Measurements from ENCODE around the gene SLC25A11. TPM values are rescaled to one million over a fixed set of nuclear protein-coding genes. Genes with fewer than 3 reads are reported as not detected.

The SLC25A11 gene
- total RNA-seq, 1 donor = 17.1 TPM

DNA sequence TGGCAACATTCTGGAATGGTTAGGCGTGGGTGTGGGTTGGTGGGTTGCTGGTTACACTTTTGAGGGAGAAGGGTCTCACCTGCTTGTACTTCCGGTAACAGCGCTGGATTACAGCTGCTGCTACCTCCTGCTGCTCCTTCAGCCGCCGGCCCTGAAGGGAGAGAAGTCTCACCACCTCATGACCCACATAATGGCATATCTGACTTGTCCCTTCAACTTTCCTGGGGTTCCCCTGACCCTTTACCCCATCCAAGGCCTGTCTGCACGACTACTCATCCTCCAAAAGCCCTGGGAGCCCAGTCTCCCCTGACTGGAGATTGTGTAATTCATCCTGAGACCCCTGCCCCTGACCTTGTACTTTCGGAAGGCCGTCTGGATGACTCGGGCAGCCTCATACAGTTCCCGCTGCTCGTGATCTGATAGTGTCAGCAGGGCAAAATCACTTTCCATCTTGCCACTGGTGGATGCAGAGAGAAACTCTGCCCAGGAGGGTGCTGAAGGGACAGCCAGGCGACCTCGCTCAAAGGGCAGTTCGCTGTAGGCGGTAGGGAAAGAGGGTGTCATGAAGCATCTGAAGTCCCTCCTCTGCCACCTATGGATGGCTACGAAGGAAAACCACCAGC, 29.8 kb upstream of the SLC25A11 start:
- no peak overlapping the region for H3K4me3 ChIP-seq (ENCODE audit: low read length)
- H3K4me1 ChIP-seq (ENCODE audit: insufficient read depth, low read length) = peaks cover 61% of the 10 kb centered on the region
- no peaks in the 10 kb centered on the region for H3K9me3 ChIP-seq (ENCODE audit: low read depth, low read length)
- H3K27me3 ChIP-seq (ENCODE audit: insufficient read depth, low read length) = no peaks in the 10 kb centered on the region

- no peaks in the 10 kb centered on the region for H3K9me3 ChIP-seq (ENCODE audit: low read depth, low read length)
- H3K4me1 ChIP-seq (ENCODE audit: insufficient read depth, low read length) = peaks cover 55% of the 10 kb centered on the region
- H3K4me3 ChIP-seq (ENCODE audit: low read length) = no peak overlapping the region
- no peaks in the 10 kb centered on the region for H3K27me3 ChIP-seq (ENCODE audit: insufficient read depth, low read length)
These were observed 29.3 kb upstream of the SLC25A11 start for GRCh38 chr17:4969047-4969550.

DNA sequence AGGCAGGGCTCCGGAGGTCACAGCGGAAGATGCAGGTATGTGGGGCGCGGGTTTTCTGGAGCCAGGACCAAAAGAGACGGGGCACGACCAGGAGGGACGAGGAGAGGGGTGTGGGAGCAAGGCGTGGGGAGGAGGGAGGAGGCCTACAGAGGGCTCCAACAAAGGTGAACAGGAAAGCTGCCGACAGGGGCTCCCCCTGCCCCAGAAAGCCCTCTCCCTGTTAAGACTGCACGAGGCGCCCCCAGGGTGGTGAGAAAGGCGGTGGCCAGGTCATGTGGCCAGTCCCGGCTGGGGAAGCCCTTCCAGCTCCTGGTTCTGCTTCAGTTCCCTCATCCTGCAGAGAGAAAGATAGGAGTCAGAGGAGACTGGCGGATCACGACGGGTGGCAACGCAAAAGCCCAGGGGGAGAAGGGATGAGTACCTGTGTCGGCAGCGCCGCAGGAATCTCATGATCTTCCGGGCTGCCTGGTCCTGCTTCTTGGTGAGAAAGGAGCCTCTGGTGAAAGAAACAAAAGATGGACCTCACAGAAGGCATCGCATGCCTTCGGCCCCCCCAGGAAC, 28.7 kb upstream of the SLC25A11 start:
- Histone ChIP-seq H3K4me1 (ENCODE audit: insufficient read depth, low read length) (peaks cover 53% of the 10 kb centered on the region), H3K4me3 (ENCODE audit: low read length) (peak overlapping the region; percentile 88), H3K27me3 (ENCODE audit: insufficient read depth, low read length) (no peaks in the 10 kb centered on the region), H3K9me3 (ENCODE audit: low read depth, low read length) (no peaks in the 10 kb centered on the region)

DNA sequence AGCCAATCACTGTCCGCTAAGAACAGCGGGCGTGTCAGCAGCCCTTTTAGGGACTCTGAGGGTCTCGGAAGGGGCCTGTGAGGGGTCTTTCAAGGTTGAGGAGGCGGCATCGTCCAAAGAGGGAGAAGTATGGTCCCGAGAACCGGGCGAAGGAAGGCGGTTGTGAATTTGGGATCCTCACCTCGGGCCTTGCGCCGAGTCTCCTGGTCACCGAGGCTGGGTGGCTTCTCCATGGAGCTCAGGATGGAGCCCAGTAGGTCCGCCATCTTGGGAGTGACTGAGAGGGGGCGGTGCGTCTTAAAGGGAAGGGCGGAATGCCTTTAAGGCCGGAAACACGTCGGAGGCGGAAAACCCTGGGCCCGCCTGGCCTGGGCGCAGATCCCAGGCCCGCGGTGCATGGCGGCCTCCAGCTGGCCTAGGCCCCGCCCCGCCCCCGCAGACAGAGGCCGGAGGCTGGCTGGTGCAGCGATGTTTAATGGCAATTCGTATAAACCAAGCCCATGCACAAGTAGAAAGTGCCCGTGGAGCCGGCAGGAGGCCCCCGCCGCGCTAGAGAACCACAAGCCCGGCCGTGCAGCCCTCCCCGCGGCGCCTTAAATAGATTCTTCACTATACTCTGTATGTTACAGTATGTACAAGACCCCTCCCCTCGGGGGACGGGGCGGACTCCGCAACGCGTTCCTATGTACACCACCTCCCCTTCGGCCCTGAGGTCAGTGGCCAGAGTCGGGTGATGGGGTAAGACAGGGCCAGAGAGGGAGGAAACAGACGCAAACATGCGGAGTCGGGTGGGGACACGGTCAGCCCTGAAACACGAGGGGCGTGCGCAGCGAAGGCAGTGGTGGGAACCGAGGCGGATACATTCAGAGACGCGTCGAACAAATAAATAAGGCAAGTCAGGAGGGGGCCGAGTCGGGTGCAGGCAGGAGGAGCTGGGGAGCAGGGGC, 28.0 kb upstream of the SLC25A11 start, which contains the start of gene SPAG7:
TSS of gene SPAG7 (minus strand) at position 279 of the 947 bp plus-strand sequence. CDS start at position 266, 13 bp downstream.
- Histone ChIP-seq H3K4me1 (ENCODE audit: insufficient read depth, low read length) (peaks cover 46% of the 10 kb centered on the region), H3K4me3 (ENCODE audit: low read length) (peak within 1 kb of the TSS; percentile 88), H3K9me3 (ENCODE audit: low read depth, low read length) (no peaks in the 10 kb centered on the region), H3K27me3 (ENCODE audit: insufficient read depth, low read length) (no peaks in the 10 kb centered on the region)

GRCh38 chr17:4966844-4967538, 27.1 kb upstream of the SLC25A11 start:
- peaks cover 43% of the 10 kb centered on the region for H3K4me1 ChIP-seq (ENCODE audit: insufficient read depth, low read length)
- H3K4me3 ChIP-seq (ENCODE audit: low read length) = peak overlapping the region; percentile 88
- H3K27me3 ChIP-seq (ENCODE audit: insufficient read depth, low read length) = no peaks in the 10 kb centered on the region
- H3K9me3 ChIP-seq (ENCODE audit: low read depth, low read length) = no peaks in the 10 kb centered on the region

DNA sequence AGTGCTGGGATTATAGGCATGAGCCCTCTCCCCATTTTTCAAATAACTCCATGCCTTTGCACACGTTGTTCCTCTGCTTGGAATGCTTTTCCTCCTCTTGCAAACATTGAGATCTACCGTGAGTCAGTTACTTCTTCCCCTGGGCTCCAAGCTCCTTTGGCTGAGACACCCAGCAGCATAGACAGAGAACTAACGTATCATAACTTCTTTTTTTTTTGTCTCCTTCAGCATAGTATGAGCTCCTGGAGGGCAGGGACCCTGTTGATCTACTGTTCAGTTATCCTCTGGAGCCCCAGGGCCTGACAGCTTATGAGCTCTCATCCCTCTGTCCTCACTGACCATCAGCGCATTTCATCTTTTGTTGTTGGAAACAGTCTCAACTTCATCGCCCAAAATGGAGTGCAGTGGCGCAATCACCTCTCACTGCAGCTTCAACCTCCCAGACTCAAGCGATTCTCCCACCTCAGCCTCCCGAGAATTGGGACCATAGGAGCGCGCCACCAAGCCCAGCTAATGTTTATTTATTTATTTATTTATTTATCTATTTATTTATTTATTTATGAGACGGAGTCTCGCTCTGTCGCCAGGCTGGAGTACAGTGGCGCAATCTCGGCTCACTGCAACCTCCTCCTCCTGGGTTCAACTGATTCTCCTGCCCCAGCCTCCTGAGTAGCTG, 25.6 kb upstream of the SLC25A11 start:
- Histone ChIP-seq H3K9me3 (ENCODE audit: low read depth, low read length) (no peaks in the 10 kb centered on the region), H3K4me1 (ENCODE audit: insufficient read depth, low read length) (peaks cover 43% of the 10 kb centered on the region), H3K4me3 (ENCODE audit: low read length) (no peak overlapping the region), H3K27me3 (ENCODE audit: insufficient read depth, low read length) (no peaks in the 10 kb centered on the region)

DNA sequence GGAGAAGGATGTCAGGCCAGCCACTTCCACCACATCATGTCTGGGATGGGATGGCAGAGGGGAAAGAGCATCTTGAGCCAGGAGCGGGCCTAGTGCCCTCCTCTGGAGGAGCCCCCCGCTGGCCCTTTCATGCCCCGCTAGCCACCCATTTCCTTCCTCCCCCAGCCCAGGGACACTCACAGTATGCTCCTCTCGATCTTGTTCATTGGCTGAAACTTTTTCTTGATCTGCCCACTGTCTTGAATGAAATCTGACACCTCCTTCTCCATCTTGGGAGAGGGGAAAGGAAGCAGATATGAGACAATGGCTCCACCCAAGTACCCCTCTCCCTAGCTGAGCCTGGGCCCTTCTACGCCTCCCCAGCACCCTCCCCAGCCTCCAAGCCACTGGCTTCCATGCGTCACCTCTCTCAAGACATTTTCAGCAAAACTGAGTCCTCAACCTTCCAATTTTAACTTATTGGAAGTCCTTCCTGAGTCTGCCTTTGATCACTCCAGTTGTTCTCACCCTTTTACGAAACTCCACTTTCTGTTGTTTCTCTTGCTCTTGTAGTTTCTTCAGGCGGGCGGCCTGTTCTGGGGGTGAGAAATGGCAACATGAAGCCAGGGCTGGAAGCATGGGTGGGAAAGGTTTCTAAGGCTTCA, 20.6 kb upstream of the SLC25A11 start:
- Histone ChIP-seq H3K9me3 (ENCODE audit: low read depth, low read length) (no peaks in the 10 kb centered on the region), H3K27me3 (ENCODE audit: insufficient read depth, low read length) (no peaks in the 10 kb centered on the region), H3K4me3 (ENCODE audit: low read length) (no peak overlapping the region), H3K4me1 (ENCODE audit: insufficient read depth, low read length) (peaks cover 6% of the 10 kb centered on the region)

GRCh38 chr17:4959261-4959965, 19.6 kb upstream of the SLC25A11 start:
- H3K4me1 ChIP-seq (ENCODE audit: insufficient read depth, low read length) = peaks cover 4% of the 10 kb centered on the region
- no peaks in the 10 kb centered on the region for H3K9me3 ChIP-seq (ENCODE audit: low read depth, low read length)
- no peaks in the 10 kb centered on the region for H3K27me3 ChIP-seq (ENCODE audit: insufficient read depth, low read length)
- no peak overlapping the region for H3K4me3 ChIP-seq (ENCODE audit: low read length)

- no peaks in the 10 kb centered on the region for H3K27me3 ChIP-seq (ENCODE audit: insufficient read depth, low read length)
- H3K4me3 ChIP-seq (ENCODE audit: low read length) = no peak overlapping the region
- no peaks in the 10 kb centered on the region for H3K9me3 ChIP-seq (ENCODE audit: low read depth, low read length)
- H3K4me1 ChIP-seq (ENCODE audit: insufficient read depth, low read length) = no peaks in the 10 kb centered on the region
These were observed 18.3 kb upstream of the SLC25A11 start for GRCh38 chr17:4958102-4958501.

DNA sequence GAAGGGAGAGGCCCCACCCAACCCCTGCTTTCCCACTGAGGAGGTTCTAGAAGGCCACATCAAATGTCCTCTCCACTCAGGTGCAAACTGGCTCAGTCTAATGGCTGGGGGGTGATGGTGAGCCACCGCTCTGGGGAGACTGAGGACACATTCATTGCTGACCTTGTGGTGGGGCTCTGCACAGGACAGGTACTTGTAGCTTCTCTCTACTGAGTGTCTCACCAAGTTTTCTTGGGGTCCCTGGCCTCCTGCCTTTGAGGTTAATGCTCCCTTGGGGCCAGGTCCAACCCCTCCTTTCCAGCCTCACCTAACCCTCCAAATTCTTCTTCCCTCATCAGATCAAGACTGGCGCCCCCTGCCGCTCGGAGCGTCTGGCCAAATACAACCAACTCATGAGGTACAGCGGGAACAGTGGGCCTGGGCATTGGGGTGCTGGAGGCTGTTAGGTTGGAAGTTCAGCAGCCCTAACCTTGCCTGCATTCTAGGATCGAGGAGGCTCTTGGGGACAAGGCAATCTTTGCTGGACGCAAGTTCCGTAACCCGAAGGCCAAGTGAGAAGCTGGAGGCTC, 16.7 kb upstream of the SLC25A11 start:
- Histone ChIP-seq H3K4me1 (ENCODE audit: insufficient read depth, low read length) (peaks cover 2% of the 10 kb centered on the region), H3K4me3 (ENCODE audit: low read length) (no peak overlapping the region), H3K9me3 (ENCODE audit: low read depth, low read length) (no peaks in the 10 kb centered on the region), H3K27me3 (ENCODE audit: insufficient read depth, low read length) (no peaks in the 10 kb centered on the region)

GRCh38 chr17:4955091-4955490, 15.2 kb upstream of the SLC25A11 start:
- Histone ChIP-seq H3K9me3 (ENCODE audit: low read depth, low read length) (no peaks in the 10 kb centered on the region), H3K27me3 (ENCODE audit: insufficient read depth, low read length) (no peaks in the 10 kb centered on the region), H3K4me3 (ENCODE audit: low read length) (no peak overlapping the region), H3K4me1 (ENCODE audit: insufficient read depth, low read length) (peaks cover 17% of the 10 kb centered on the region)

DNA sequence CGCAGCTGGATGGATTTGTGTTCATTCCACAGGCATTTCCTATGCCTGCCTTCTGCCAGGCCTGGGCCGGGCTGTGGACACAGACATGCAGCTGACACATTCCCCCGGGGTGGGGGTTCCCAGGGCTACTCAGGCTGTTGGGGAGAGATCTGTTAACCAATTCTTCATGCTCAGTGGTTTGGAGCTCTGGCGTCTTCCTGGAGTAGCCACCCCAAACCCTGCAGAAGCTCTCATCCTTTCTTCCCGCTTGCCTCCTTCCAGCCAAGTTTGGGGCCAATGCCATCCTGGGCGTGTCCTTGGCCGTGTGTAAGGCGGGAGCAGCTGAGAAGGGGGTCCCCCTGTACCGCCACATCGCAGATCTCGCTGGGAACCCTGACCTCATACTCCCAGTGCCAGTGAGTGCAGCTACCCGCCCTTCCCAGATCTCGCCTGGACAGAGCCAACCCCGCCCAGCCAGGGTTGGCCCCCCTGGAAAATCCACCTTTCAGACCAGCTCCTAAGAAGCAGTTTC, 13.7 kb upstream of the SLC25A11 start:
- no peaks in the 10 kb centered on the region for H3K27me3 ChIP-seq (ENCODE audit: insufficient read depth, low read length)
- peaks cover 18% of the 10 kb centered on the region for H3K4me1 ChIP-seq (ENCODE audit: insufficient read depth, low read length)
- H3K9me3 ChIP-seq (ENCODE audit: low read depth, low read length) = no peaks in the 10 kb centered on the region
- no peak overlapping the region for H3K4me3 ChIP-seq (ENCODE audit: low read length)

DNA sequence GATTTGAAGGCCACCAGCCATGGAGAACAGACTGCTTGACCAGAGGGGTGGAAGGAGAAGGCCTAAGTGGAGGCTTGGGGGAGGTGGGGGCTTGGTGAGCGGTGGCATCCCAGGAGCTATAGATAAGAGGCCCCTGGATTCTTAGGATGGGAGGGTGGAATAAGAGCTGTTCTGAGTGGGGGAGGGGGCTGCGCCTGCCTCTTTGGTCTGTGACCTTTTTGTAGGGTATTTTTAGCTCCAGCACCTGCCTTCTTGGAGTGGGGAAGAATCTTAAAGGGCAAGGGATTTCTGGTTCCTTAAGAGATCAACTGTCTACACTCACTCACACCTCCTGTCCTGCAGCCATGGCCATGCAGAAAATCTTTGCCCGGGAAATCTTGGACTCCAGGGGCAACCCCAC, 11.6 kb upstream of the SLC25A11 start:
- Histone ChIP-seq H3K4me1 (ENCODE audit: insufficient read depth, low read length) (peaks cover 24% of the 10 kb centered on the region), H3K4me3 (ENCODE audit: low read length) (no peak overlapping the region), H3K9me3 (ENCODE audit: low read depth, low read length) (no peaks in the 10 kb centered on the region), H3K27me3 (ENCODE audit: insufficient read depth, low read length) (no peaks in the 10 kb centered on the region)
